Stimulated activated naive CD4-positive, alpha-beta T cell (primary cell): ENCODE results near the gene FUNDC2.

Source experiments
- DNase-seq, 6 experiments: peaks; one replicate each; lab custom pipeline; 2025; lab: John Stamatoyannopoulos, UW

Gene FUNDC2

DNA sequence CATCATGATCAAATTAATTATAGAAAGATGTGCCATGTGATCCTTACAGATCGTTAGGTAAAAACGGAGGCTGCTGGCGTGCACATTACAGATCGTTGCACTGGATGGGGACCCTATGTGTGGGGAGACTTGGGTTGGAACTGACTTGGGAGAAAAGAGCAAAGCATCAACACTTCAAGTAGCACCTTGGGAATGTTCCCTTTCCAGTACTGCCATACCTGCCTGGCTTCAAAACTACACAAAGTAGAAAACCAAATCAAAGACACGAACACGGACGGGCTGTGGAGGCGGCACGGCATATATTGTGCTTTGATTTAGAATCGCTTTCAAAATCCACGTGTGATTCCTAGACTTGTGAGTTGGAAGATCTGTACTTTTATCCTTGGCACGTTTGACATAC lies 43.4 kb downstream of the FUNDC2 start:
- no peak for DNase-seq

DNA sequence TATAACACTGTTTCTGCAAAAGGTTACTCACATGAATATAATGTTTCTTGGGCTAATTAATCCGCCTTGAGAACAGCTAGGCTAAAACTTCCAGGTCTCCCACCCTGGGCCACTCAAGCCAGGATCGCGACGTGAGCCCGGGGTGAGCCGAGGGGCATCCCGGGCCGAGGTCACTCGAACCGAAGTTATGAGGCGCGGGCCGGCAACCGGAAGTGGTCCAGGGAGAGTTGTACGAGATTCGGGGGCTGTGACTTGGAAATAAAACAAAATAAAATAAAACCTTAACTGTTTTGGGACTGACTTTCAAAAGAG lies 44.0 kb downstream of the FUNDC2 start:
- peak in 1 of 6 experiments; percentile 40 for DNase-seq

- peak; percentile 70 to 80 (median 73) for DNase-seq
Observed at GRCh38 chrX:155070975-155071693, 44.5 kb downstream of the FUNDC2 start, which contains the start of the genes BRCC3, CMC4 and MTCP1. Gene BRCC3, plus strand, starts transcription at chrX:155071508. Its CDS starts 20 bp downstream, at chrX:155071528. Gene CMC4, minus strand, starts transcription at chrX:155071136. Its CDS starts 7,113 bp downstream, at chrX:155064023. Gene MTCP1, minus strand, starts transcription at chrX:155071136. Its CDS starts 5,126 bp downstream, at chrX:155066010.

GRCh38 chrX:155071694-155072280 lies 45.1 kb downstream of the FUNDC2 start:
- DNase-seq: peak in 3 of 6 experiments; percentile 2 to 72 (median 28)

DNA sequence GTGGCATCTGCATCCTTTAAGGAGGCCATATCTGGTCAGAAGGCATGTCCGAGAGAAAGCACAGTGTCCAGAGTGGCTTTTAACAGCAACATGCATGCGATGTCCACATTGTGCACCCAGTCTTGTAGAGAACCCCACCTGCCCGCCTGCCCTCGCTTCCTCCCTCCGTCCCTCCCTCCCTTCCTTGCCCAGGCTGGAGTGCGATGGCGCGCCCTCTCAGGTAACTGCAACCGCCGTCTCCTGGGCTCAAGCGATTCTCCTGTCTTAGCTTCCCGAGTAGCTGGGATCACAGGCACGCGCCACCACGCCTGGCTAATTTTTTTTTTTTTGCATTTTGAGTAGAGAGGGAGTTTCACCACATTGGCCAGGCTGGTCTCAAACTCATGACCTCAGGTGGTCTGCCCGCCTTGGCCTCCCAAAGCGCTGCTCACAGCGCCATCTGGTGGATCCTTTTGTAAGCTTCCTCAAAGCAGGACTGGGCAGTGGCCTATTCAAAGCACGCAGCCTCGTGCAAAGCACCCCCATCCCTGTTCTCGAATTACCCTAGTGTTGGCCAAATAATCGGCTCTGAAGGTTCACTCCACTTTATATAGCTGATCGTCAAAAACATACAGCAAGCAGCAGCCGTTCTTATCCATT lies 59.7 kb downstream of the FUNDC2 start:
- DNase-seq: peak in 5 of 6 experiments; percentile 2 to 23 (median 11)

DNA sequence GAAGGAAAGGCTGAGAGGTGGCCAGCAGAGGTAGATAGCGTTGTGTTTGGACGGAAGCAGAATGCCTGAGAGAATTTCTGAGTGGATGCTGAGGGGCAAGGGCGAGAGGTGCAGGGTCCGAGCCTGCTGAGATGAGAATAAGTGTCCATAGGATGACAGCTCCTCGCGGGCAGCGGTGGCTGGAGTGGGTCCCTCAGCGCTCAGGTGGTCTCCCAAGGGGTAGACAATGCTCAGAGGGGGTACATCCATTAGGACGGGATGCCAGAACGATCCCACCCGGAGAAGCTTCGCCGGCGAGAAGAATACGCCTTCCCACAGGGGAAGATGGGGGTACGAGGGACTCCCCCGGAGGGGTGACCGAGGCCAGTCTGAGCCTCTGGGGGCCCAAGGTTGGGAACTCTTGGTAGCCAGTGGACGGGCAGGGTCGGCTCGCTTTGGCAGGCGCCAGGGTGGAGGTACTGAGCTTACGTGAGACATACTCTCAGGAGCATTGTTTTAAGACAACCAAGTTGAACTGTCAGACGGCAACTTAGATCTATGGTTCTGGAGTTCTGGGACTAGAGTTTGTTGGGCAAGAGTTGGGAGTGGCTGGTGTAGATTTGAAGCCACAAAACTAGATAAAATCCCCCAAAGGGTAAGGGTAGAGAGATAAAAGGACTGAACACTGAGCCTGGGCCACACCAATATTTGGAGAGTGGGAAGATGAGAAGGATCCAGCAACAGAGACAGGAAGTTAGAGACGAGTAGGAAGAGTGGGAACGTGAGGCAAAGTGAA lies 60.5 kb downstream of the FUNDC2 start:
- DNase-seq: no peak

DNA sequence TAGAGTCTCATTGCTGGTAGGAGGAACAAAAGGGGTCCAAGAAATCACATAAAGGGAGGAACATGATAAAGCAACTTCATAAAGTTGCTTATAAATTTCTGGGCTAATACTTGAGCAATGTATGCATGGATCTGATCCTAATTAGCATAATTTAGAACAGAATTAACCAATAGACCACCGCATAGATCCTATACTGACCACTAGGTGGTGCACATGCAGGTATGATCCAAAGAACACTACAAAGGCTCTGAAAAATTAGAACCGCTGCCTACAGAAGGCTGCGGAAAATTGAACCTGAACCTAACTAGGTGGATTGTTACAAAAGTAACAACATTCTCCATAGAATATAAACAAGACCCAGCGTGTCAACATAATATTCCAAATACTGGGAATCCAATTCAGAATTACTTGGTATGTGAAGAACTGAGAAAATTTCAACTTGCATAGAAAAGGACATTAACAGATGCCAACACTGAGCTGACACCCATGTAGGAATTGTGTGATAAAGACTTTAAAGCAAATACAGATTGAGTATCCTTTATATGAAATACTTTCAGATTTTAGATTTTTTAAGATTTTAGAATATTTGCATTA lies 67.9 kb downstream of the FUNDC2 start:
- DNase-seq: peak in 5 of 6 experiments; percentile 3 to 53 (median 16)

DNA sequence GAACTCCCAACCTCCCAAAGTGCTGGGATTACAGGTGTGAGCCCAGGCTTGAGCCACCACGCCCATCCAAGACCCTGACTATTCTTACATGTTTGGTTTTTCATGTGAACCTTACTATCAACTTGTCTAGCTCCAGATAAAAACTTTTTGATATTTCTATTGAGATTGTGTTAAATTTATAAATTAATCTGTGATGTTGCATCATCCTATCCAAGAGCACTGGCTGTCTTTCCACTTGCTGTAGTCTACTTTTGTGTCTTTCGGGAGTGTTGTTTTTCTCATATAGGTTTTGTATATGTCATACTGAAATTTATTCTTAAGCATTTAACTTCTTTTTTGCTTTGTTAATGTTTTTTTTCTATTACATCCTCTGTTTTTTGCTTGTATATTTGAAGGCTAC lies 79.3 kb downstream of the FUNDC2 start:
- DNase-seq: no peak

DNA sequence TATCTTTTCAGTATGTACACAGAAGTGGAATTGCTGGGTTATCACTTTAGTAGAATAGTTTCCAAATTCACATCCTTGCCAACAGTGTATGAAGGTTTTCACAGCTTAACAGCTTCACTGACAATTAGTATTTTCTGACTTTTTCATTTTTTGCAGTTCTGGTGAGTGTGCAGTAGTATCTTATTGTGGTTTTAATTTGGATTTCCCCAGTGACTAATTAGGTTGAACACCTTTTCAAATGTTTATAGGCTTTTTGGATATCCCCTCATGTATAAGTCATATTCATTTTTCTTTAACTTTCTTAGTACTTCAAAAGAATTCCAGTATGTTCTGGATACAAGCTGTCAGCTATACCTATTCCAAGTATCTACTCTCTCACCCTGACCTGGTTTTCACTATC lies 81.8 kb downstream of the FUNDC2 start:
- DNase-seq: no peak
